ENCODE results near the gene AADACL4. TPM values are rescaled to one million over a fixed set of nuclear protein-coding genes. Genes with fewer than 3 reads are reported as not detected.

AADACL4 gene
- total RNA-seq, 1 donor from 2014 or later, result not detected

GRCh38 chr1:12677565-12677964 is 33.7 kb downstream of the AADACL4 start:
- no peak for DNase-seq (ENCODE audit: low spot score)
- Mint-ChIP-seq H3K4me3 (ENCODE audit: unreplicated experiment) (no peak overlapping the region), H3K36me3 (ENCODE audit: low read depth) (no peaks in the 10 kb centered on the region), H3K27me3 (ENCODE audit: low read depth) (peaks cover 3% of the 10 kb centered on the region), H3K27ac (ENCODE audit: unreplicated experiment) (no peak overlapping the region), H3K9me3 (ENCODE audit: low read depth) (peaks cover 9% of the 10 kb centered on the region), H3K4me1 (ENCODE audit: low read depth) (no peaks in the 10 kb centered on the region)
- no peak for TF ChIP-seq CTCF (IDR thresholded peaks at IDR 0.05)

GRCh38 chr1:12678350-12678749 is 34.5 kb downstream of the AADACL4 start:
- H3K9me3 Mint-ChIP-seq (ENCODE audit: low read depth), result peaks cover 9% of the 10 kb centered on the region
- H3K27ac Mint-ChIP-seq (ENCODE audit: unreplicated experiment), result no peak overlapping the region
- TF ChIP-seq CTCF (IDR thresholded peaks at IDR 0.05), result no peak
- H3K36me3 Mint-ChIP-seq (ENCODE audit: low read depth), result no peaks in the 10 kb centered on the region
- no peak for DNase-seq (ENCODE audit: low spot score)
- H3K27me3 Mint-ChIP-seq (ENCODE audit: low read depth), result peaks cover 5% of the 10 kb centered on the region
- no peaks in the 10 kb centered on the region for H3K4me1 Mint-ChIP-seq (ENCODE audit: low read depth)
- H3K4me3 Mint-ChIP-seq (ENCODE audit: unreplicated experiment), result no peak overlapping the region

- peaks cover 6% of the 10 kb centered on the region for H3K27me3 Mint-ChIP-seq (ENCODE audit: low read depth)
- DNase-seq (ENCODE audit: low spot score), result no peak
- no peak overlapping the region for H3K4me3 Mint-ChIP-seq (ENCODE audit: unreplicated experiment)
- no peaks in the 10 kb centered on the region for H3K36me3 Mint-ChIP-seq (ENCODE audit: low read depth)
- H3K9me3 Mint-ChIP-seq (ENCODE audit: low read depth), result peaks cover 9% of the 10 kb centered on the region
- no peak for TF ChIP-seq CTCF (IDR thresholded peaks at IDR 0.05)
- H3K27ac Mint-ChIP-seq (ENCODE audit: unreplicated experiment), result no peak overlapping the region
- no peaks in the 10 kb centered on the region for H3K4me1 Mint-ChIP-seq (ENCODE audit: low read depth)
Observed at GRCh38 chr1:12678820-12679219, 34.9 kb downstream of the AADACL4 start.

- Mint-ChIP-seq H3K4me3 (ENCODE audit: unreplicated experiment) (no peak overlapping the region), H3K9me3 (ENCODE audit: low read depth) (no peaks in the 10 kb centered on the region), H3K27ac (ENCODE audit: unreplicated experiment) (no peak overlapping the region), H3K27me3 (ENCODE audit: low read depth) (peaks cover 4% of the 10 kb centered on the region), H3K36me3 (ENCODE audit: low read depth) (no peaks in the 10 kb centered on the region), H3K4me1 (ENCODE audit: low read depth) (no peaks in the 10 kb centered on the region)
- no peak for TF ChIP-seq CTCF (IDR thresholded peaks at IDR 0.05)
- no peak for DNase-seq (ENCODE audit: low spot score)
Observed at GRCh38 chr1:12690156-12690555, 46.3 kb downstream of the AADACL4 start.

GRCh38 chr1:12692967-12693782 is 49.3 kb downstream of the AADACL4 start:
- H3K9me3 Mint-ChIP-seq (ENCODE audit: low read depth), result peaks cover 6% of the 10 kb centered on the region
- no peak for DNase-seq (ENCODE audit: low spot score)
- H3K36me3 Mint-ChIP-seq (ENCODE audit: low read depth), result no peaks in the 10 kb centered on the region
- no peak for TF ChIP-seq CTCF (IDR thresholded peaks at IDR 0.05)
- no peaks in the 10 kb centered on the region for H3K27me3 Mint-ChIP-seq (ENCODE audit: low read depth)
- peaks cover 6% of the 10 kb centered on the region for H3K4me1 Mint-ChIP-seq (ENCODE audit: low read depth)
- H3K4me3 Mint-ChIP-seq (ENCODE audit: unreplicated experiment), result no peak overlapping the region
- H3K27ac Mint-ChIP-seq (ENCODE audit: unreplicated experiment), result no peak overlapping the region

Measured in chondrocyte (in vitro differentiated cells).